Endothelial cell of umbilical vein (primary cell): ENCODE data around the gene LGALS1. TPM values are rescaled to one million over a fixed set of nuclear protein-coding genes. Genes with fewer than 3 reads are reported as not detected.

ENCODE experiments used
- BruUV-seq: library from RNA; stranded (reverse); fragments of 400-500 nt; replicated peaks from 2 replicates; lab custom pipeline; 2021; lab: Mats Ljungman, UMichigan
- CTCF ChIA-PET: fragments of 300-600, 350-600 bp; sonication (Branson Sonifier 250); formaldehyde crosslinking; loops from one replicate; lab custom pipeline; 2021; ENCODE audit warnings: antibody characterized with exemption, inconsistent platforms; lab: Charles Lee
- POLR2A ChIA-PET: fragments of 300-600, 350-600 bp; sonication (Branson Sonifier 250); formaldehyde crosslinking; loops from one replicate; lab custom pipeline; 2021; ENCODE audit warnings: antibody characterized with exemption, inconsistent platforms; lab: Charles Lee
- DNase-seq: peaks from one replicate; pipeline ENCODE4 v3.0.0-alpha.2; 2011; ENCODE audit warnings: low read depth, low spot score
- FAIRE-seq: peaks from 2 replicates; lab custom pipeline; 2011; peaks lifted over from hg19 to GRCh38; lab: Jason Lieb, UNC
- H2AFZ ChIP-seq: 2 replicates; pipeline ENCODE4 v1.6.0; 2012; ENCODE audit warnings: low read depth, low read length, control low read depth, inconsistent platforms
- H3K27ac ChIP-seq: 2 replicates; pipeline ENCODE4 v1.5.1; 2011; ENCODE audit warnings: low read depth, mild to moderate bottlenecking, control low read depth, low read length, moderate library complexity; ENCODE audit not compliant: insufficient read depth
- H3K27me3 ChIP-seq, 2 experiments: 2 replicates each; pipeline versions ENCODE4 v1.6.0 to v1.6.1; 2011; ENCODE audit warnings: low read length in 2 of 2, mixed read lengths in 1 of 2; ENCODE audit not compliant: control insufficient read depth in 2 of 2, insufficient read depth in 2 of 2
- H3K36me3 ChIP-seq, 2 experiments: 2 replicates in 1 of 2; 3 replicates in 1 of 2; pipeline ENCODE4 v1.5.1; 2011; ENCODE audit warnings: low read length in 2 of 2, mild to moderate bottlenecking in 1 of 2, moderate library complexity in 1 of 2; ENCODE audit not compliant: control insufficient read depth in 2 of 2, insufficient read depth in 2 of 2; ENCODE audit errors: extremely low read depth in 1 of 2
- H3K4me1 ChIP-seq: 3 replicates; pipeline ENCODE4 v1.5.1; 2011; ENCODE audit warnings: mild to moderate bottlenecking, low read length; ENCODE audit not compliant: control insufficient read depth, insufficient read depth; ENCODE audit errors: extremely low read depth
- H3K4me2 ChIP-seq: 2 replicates; pipeline ENCODE4 v1.6.1; 2011; ENCODE audit warnings: low read length, control low read depth, mixed read lengths; ENCODE audit not compliant: insufficient read depth
- H3K4me3 ChIP-seq, 3 experiments: fragments of 200-600 bp in 1 of 3; sonication (generic), shearing (Covaris generic) in 1 of 3; replicated peaks in 1 of 3; 2 replicates each; pipeline ENCODE4 v1.5.1; 2011 to 2016; ENCODE audit warnings: control low read depth in 3 of 3, low read length in 3 of 3, mild to moderate bottlenecking in 2 of 3, inconsistent platforms in 1 of 3, low read depth in 1 of 3, moderate library complexity in 1 of 3; ENCODE audit not compliant: insufficient read depth in 1 of 3
- H3K79me2 ChIP-seq: 2 replicates; pipeline ENCODE4 v1.6.0; 2012; ENCODE audit warnings: low read length, inconsistent platforms; ENCODE audit not compliant: control insufficient read depth, insufficient read depth
- H3K9ac ChIP-seq: replicated peaks from 2 replicates; pipeline ENCODE3; 2011; ENCODE audit warnings: low read length, control low read depth; ENCODE audit not compliant: insufficient read depth; ENCODE audit errors: extremely low read depth
- H3K9me1 ChIP-seq: replicated peaks from 3 replicates; pipeline ENCODE4 v1.6.0; 2011; ENCODE audit warnings: mild to moderate bottlenecking, low read length; ENCODE audit not compliant: control insufficient read depth, insufficient read depth; ENCODE audit errors: extremely low read depth
- H3K9me3 ChIP-seq: replicated peaks from 2 replicates; pipeline ENCODE4 v1.5.1; 2012; ENCODE audit warnings: low read length, inconsistent platforms; ENCODE audit not compliant: control insufficient read depth, insufficient read depth
- H4K20me1 ChIP-seq: replicated peaks from 2 replicates; pipeline ENCODE3; 2011; ENCODE audit warnings: mild to moderate bottlenecking, low read length; ENCODE audit not compliant: control insufficient read depth, insufficient read depth; ENCODE audit errors: extremely low read depth
- EZH2 ChIP-seq: IDR thresholded peaks from 2 replicates; pipeline ENCODE4 v1.6.1; 2012; ENCODE audit warnings: borderline replicate concordance, low read depth, mild to moderate bottlenecking, moderate library complexity, low read length, inconsistent platforms; ENCODE audit not compliant: severe bottlenecking
- GATA2 ChIP-seq: IDR thresholded peaks from 2 replicates; pipeline ENCODE4 v1.7.0; 2011; ENCODE audit warnings: low read depth, mild to moderate bottlenecking, moderate library complexity, mixed read lengths, low read length; ENCODE audit not compliant: insufficient read length, insufficient read depth
- JUN ChIP-seq: IDR thresholded peaks from 2 replicates; pipeline ENCODE4 v1.6.1; 2011; ENCODE audit warnings: borderline replicate concordance, low read depth; ENCODE audit not compliant: insufficient read length, insufficient read depth
- MYC ChIP-seq: IDR thresholded peaks from one replicate; pipeline ENCODE4 v1.6.1; 2011; ENCODE audit warnings: mild to moderate bottlenecking, low read depth, low read length
- POLR2A ChIP-seq: IDR thresholded peaks from 2 replicates; pipeline ENCODE4 v1.6.1; 2012; ENCODE audit warnings: low read depth, mild to moderate bottlenecking, control low read depth, low read length
- POLR2AphosphoS5 ChIP-seq: IDR thresholded peaks from 2 replicates; pipeline ENCODE4 v1.6.1; 2012; ENCODE audit warnings: low read depth, mild to moderate bottlenecking, control low read depth, low read length, moderate library complexity; ENCODE audit not compliant: insufficient read depth
- dilution Hi-C: fragments of 300-500 bp; cut with MboI; formaldehyde crosslinking; loops from one replicate; pipeline ENCODE4 v1.15.0; 2019; ENCODE audit warnings: low sequenced_read_pairs; ENCODE audit not compliant: extremely low pct_ligation_motif_present
- intact Hi-C: fragments of 100-400 bp; cut with micrococcal nuclease; formaldehyde crosslinking; loops from one replicate; pipeline ENCODE4 v1.10.0; 2022
- polyA plus RNA-seq, 4 experiments: library from polyadenylated mRNA; depleted of rRNA in 3 of 4; stranded (reverse) in 3 of 4; unstranded in 1 of 4; fragments of >200 nt; gene quantifications; 2 replicates each; pipeline versions ENCODE4 v1.2.1 to v1.2.3, GENCODE V29; 2011 to 2012; ENCODE audit warnings: missing spikeins in 1 of 4
- total RNA-seq: library from RNA; stranded (reverse); gene quantifications from 2 replicates; pipeline ENCODE4 v1.2.3, GENCODE V29; 2021
- TF ChIP-seq, protein P1 (sequence below): IDR thresholded peaks from 2 replicates; pipeline ENCODE4 v1.6.1; 2011; ENCODE audit not compliant: insufficient read depth, insufficient read length
- TF ChIP-seq, protein P2 (sequence below), 2 donors: IDR thresholded peaks; 1 replicate in 1 of 2; 2 replicates in 1 of 2; pipeline ENCODE4 v1.5.1; 2011; ENCODE audit warnings: low read length in 2 of 2, mild to moderate bottlenecking in 2 of 2, moderate library complexity in 2 of 2, control low read depth in 1 of 2, inconsistent platforms in 1 of 2, low read depth in 1 of 2; ENCODE audit not compliant: insufficient read depth in 1 of 2; ENCODE audit errors: extremely low read depth in 1 of 2

LGALS1 gene
- total and polyA plus RNA-seq, 2 donors (not counting 3 experiments of a cell fraction or from before 2014, with no cell fraction given), result 2,698 to 13,642 TPM

GRCh38 chr22:37672206-37672919 is 3.1 kb upstream of the LGALS1 start:
- TF ChIP-seq GATA2, result no peak
- TF ChIP-seq EZH2, result no peak
- no peak for TF ChIP-seq JUN
- TF ChIP-seq, protein P1, sequence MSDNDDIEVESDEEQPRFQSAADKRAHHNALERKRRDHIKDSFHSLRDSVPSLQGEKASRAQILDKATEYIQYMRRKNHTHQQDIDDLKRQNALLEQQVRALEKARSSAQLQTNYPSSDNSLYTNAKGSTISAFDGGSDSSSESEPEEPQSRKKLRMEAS, result no peak
- TF ChIP-seq MYC, result no peak
- TF ChIP-seq, protein P2, sequence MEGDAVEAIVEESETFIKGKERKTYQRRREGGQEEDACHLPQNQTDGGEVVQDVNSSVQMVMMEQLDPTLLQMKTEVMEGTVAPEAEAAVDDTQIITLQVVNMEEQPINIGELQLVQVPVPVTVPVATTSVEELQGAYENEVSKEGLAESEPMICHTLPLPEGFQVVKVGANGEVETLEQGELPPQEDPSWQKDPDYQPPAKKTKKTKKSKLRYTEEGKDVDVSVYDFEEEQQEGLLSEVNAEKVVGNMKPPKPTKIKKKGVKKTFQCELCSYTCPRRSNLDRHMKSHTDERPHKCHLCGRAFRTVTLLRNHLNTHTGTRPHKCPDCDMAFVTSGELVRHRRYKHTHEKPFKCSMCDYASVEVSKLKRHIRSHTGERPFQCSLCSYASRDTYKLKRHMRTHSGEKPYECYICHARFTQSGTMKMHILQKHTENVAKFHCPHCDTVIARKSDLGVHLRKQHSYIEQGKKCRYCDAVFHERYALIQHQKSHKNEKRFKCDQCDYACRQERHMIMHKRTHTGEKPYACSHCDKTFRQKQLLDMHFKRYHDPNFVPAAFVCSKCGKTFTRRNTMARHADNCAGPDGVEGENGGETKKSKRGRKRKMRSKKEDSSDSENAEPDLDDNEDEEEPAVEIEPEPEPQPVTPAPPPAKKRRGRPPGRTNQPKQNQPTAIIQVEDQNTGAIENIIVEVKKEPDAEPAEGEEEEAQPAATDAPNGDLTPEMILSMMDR (IDR thresholded peaks at IDR 0.05; ENCODE audit: extremely low read depth in 1 of 2, insufficient read depth in 1 of 2, low read depth in 1 of 2, low read length in 2 of 2), result no peak
- no peak for TF ChIP-seq POLR2AphosphoS5
- TF ChIP-seq POLR2A, result no peak
- Histone ChIP-seq H3K27me3 (no peaks in the 10 kb centered on the region), H3K4me1 (peaks cover under 1% of the 10 kb centered on the region), H3K27ac (no peak overlapping the region), H2AFZ (no peak overlapping the region), H3K36me3 (no peaks in the 10 kb centered on the region), H3K4me3 (no peak overlapping the region), H3K9me1 (no peaks in the 10 kb centered on the region), H4K20me1 (no peaks in the 10 kb centered on the region), H3K4me2 (no peak overlapping the region), H3K79me2 (peaks cover 18% of the 10 kb centered on the region), H3K9me3 (no peaks in the 10 kb centered on the region), H3K9ac (no peak overlapping the region)
- DNase-seq (no peak), FAIRE-seq (no peak)
- POLR2A ChIA-PET, result interaction anchor here (1.2 kb wide), 1 partner anchor 14 kb away, joined by 4 read pairs; the partner anchor contains the start of gene PDXP
- intact Hi-C loops, result no loop called here
- dilution Hi-C loops, result no loop called here
- BruUV-seq, result no TSS peak
- CTCF ChIA-PET, result interaction anchor here (1.2 to 3.7 kb wide), 7 partner anchors 8 to 80 kb away, joined by 3 to 23 read pairs (median 10); partner anchors contain the start of genes NOL12 and PDXP
